ENCODE data around the gene WBP11.
"Not testable (repeated sequence)": the region's sequence is repeated elsewhere in the genome, so short reads cannot be mapped to it uniquely, and the experiment has no call there.

WBP11 gene

DNA sequence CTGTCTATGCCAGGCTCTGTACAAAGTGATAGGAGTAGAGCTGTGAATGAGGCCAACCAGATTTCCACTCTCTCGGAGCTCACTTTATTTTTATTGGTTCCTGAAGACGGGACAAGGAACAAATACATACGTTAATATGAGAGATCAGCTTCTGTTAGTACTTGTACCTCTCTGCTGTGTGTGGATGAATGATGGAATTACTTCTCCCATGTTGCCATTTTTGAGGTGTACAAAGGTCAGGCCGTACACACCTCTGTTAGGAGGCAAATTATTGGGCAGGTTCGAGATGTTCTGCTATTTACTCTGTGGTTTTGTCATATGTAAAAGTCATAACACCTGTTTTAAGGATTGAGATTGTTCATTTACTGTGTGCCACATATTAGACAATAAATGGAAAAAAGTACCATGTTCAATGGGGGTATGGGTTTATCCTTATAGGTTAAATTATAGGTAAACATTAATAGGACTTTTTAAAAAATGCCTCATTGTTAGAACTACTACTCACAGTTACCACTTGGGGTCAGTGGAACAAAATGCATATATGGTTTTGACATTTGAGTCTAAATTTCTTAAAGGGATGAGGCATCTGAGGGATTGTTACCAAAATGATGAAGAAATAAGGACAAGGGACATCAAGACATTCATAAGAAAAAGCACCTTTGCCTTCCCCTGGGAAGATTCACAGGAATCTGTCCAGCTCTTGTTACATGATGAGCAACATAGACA is 26.9 kb downstream of the WBP11 start:
- DNase-seq = peak; percentile 28
- in situ Hi-C loops (cut with HindIII; ENCODE audit: low pct_ligation_motif_present, low pct_unique_long_range_greater_than_20kb, low sequenced_read_pairs) = no loop called here

DNA sequence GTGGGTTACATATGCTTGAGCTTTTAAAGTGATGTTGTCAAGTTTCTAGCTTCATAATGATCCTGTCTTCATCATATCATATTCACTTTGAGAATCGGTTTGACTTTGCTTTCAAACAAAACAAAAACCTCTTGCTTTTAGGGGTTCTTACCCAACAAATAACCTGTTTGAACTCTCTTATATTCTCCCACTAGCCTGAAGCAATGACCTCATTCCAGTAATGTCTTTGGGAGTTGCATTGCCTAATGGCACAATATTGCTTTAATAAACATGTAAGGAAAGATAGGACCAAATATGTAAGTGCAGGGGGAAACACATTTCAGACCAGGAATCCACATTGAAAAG is 27.7 kb downstream of the WBP11 start:
- in situ Hi-C loops (cut with HindIII; ENCODE audit: low pct_ligation_motif_present, low pct_unique_long_range_greater_than_20kb, low sequenced_read_pairs) = no loop called here
- DNase-seq = peak; percentile 49

DNA sequence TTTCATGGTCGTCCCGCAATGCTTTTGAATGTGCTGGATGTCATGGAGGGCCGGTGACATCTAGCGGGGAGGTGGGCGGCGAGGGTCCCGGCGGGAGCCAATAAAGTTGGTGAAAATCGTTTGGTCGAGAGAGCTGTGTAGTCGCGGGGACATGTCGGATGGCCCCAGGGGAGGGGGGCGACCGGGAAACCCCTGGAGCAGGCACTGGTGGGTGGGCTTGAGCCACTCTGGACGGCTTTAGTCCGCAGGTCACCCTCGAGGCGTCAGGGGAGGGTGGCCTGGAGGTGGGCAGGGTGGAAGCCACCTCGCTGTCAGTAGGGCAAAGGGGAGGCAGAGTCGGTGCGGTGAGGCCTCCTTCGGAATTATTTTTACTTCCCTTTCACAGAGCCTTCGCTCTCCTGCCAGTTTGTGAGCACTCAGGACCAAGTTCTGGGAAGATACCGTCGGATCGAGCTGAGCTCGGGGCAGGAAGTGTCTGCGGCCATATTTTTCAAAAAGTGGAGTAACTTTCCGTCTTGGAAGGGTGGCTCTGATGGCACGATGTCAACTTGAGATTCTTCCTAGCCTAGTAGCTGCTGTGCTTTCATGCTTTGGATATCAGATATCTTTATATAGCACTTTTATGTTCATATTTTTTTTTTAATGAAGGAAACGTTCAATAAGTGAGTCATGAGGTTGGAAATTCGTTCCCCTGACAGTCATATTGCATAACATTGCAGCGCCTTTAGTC is 28.2 kb downstream of the WBP11 start:
- DNase-seq = peak; percentile 62
- in situ Hi-C loops (cut with HindIII; ENCODE audit: low pct_ligation_motif_present, low pct_unique_long_range_greater_than_20kb, low sequenced_read_pairs) = no loop called here

GRCh38 chr12:14774074-14774905 is 29.0 kb downstream of the WBP11 start:
- DNase-seq = peak; percentile 100
- in situ Hi-C loops (cut with HindIII; ENCODE audit: low pct_ligation_motif_present, low pct_unique_long_range_greater_than_20kb, low sequenced_read_pairs) = no loop called here

- DNase-seq = no peak
- in situ Hi-C loops (cut with HindIII; ENCODE audit: low pct_ligation_motif_present, low pct_unique_long_range_greater_than_20kb, low sequenced_read_pairs) = no loop called here
Measured at GRCh38 chr12:14773685-14774073, 29.6 kb downstream of the WBP11 start.

DNA sequence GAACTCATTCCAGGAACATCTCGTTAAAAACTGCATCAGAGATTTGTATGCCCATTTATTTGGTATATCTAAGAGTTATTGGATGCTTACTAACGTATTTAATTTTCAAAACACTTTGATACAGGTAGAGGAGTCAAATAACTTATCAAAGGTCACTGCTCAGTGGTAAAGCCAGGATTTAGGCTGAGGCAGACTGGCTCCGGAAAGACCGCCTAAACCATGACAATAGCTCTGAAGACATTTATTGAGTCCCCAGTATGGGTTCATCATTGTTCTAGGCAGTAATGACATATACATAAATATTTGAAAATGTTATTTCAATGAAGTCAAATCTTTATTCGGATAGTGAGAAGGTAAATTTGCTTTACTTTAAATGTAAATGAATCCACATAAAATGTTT is 30.3 kb downstream of the WBP11 start:
- DNase-seq = no peak
- in situ Hi-C loops (cut with HindIII; ENCODE audit: low pct_ligation_motif_present, low pct_unique_long_range_greater_than_20kb, low sequenced_read_pairs) = no loop called here

DNA sequence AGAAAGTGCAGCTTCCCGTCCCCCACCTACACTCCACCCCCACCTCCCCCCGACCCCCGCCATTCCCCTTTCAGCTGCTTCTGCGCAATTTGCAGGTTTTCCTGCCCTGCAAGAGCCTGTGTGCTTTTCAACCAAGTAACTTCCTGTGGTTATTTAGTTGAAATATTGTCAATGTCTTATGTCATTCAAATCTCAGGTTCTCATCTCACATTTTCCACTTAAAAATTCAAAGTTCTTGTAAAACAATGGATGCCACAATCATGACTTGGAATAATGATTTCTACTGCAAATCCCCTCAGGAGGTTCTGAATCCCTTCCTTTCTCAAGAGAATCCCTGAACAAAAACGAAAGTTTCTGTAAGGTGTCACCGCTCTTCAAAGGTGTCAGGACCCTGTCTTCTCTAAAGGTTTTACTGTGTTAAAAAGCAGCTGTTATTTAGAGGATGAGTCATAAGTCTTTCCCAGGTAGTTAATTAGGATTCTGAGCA is 31.6 kb downstream of the WBP11 start:
- in situ Hi-C loops (cut with HindIII; ENCODE audit: low pct_ligation_motif_present, low pct_unique_long_range_greater_than_20kb, low sequenced_read_pairs) = no loop called here
- peak; percentile 43 for DNase-seq

- in situ Hi-C loops (cut with HindIII; ENCODE audit: low pct_ligation_motif_present, low pct_unique_long_range_greater_than_20kb, low sequenced_read_pairs) = no loop called here
Measured at GRCh38 chr12:14770496-14771461, 32.5 kb downstream of the WBP11 start.

DNA sequence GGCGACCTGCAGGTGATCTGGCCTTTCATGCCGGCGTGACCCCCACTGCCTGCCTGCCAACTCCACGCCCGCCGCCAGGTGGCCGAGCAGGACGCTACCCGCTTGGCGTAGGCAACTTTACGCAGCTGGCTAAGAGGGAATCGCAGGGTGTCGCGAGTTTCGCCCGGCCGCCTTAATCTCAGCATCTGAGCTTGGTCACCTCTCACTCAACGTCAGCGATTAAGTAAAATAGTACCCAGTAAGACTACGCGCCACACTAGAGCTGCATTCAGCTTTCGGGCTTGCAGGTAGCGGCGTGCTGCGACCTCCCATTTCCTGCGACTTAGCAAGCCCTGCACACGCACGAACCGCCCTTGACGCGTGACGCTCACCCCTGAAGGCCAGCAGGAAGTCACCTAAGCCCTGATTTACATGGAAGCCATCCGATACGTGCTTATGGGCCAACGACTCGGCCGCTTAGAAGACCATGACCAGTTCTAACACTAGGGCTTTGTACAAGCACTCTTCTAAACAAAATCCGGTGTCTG is 33.2 kb downstream of the WBP11 start:
- in situ Hi-C loops (cut with HindIII; ENCODE audit: low pct_ligation_motif_present, low pct_unique_long_range_greater_than_20kb, low sequenced_read_pairs) = no loop called here
- DNase-seq = peak; percentile 92

More at GRCh38 chr12:14770496-14771461, 32.5 kb downstream of the WBP11 start:
- DNase-seq = peak; percentile 99

- in situ Hi-C loops (cut with HindIII; ENCODE audit: low pct_ligation_motif_present, low pct_unique_long_range_greater_than_20kb, low sequenced_read_pairs) = no loop called here
- peak; percentile 70 for DNase-seq
Measured at GRCh38 chr12:14769466-14769968, 33.8 kb downstream of the WBP11 start.

DNA sequence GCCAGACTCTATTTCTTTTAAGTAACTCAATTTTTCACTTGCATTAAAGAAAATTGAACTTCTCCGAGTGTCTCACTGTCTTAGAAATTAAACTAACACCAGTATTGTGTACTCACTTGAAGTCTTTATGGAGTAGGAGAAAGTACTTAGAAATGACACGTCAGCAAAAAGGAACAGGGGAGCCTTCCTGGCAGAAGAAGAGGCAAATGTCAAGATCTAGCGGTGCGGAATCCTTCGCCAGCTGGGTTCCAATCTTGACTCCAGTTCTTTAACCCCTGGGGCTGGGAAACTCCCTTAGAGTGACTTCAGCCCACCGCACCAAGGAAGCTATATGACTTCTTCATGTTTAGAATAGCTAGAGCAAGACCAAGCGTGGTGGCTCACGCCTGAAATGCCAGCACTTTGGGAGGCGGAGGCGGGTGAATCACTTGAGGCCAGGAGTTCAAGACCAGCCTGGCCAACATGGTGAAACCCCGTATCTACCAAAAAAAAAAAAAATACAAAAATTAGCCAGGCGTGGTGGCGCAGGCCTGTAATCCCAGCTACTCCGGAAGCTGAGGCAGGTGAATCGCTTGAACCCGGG is 34.4 kb downstream of the WBP11 start:
- in situ Hi-C loops (cut with HindIII; ENCODE audit: low pct_ligation_motif_present, low pct_unique_long_range_greater_than_20kb, low sequenced_read_pairs) = no loop called here
- peak; percentile 12 for DNase-seq

DNA sequence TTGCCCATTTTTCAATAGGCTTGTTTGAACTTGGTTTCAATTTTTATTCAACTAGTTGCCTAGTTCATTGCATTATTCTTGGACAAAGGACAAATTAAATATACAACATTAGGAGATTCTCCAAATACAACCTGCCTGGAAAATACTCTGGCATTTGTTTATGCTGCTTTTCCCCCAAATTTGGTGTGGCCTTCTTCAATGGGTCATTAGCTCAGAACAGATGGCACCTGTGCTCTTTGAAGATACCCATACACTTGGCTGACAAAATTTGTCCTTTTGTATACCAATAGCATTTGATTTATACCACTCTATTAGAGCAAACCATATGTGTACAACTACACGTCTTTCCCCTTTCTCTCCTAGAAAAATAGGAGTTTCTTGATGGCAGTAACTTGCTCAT is 35.7 kb downstream of the WBP11 start:
- no peak for DNase-seq
- in situ Hi-C loops (cut with HindIII; ENCODE audit: low pct_ligation_motif_present, low pct_unique_long_range_greater_than_20kb, low sequenced_read_pairs) = no loop called here

DNA sequence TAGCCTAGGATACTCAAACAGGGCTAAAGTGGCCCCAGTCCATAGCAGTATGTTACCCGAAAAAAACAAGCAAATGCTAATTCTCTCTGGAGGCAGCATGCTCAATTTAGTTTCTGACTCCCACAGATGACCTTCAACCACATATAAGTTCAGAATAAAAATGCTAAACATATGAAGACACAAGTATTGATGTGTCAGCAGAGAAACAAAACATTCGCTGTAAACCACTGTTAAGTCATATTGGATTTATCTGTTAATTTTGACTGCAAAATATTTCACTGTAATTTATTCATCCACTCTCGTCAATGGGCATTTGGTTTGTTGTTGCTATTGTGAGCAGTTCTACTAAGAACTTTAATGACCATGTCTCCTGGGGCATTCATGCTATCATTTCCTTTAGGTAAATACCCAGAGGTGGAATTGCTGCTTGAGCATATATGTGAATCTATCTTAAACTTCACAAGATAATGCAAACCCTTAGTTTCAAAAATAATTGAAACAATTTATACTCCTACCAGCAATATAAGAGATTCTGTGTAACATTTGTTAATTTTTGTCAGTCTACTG is 36.5 kb downstream of the WBP11 start:
- no peak for DNase-seq

GRCh38 chr12:14766020-14766419 is 37.3 kb downstream of the WBP11 start:
- DNase-seq; in situ Hi-C loops (cut with HindIII; ENCODE audit: low pct_ligation_motif_present, low pct_unique_long_range_greater_than_20kb, low sequenced_read_pairs): not testable (repeated sequence)

More for the DNA sequence above, 36.5 kb downstream of the WBP11 start:
- in situ Hi-C loops (cut with HindIII; ENCODE audit: low pct_ligation_motif_present, low pct_unique_long_range_greater_than_20kb, low sequenced_read_pairs) = no loop called here

DNA sequence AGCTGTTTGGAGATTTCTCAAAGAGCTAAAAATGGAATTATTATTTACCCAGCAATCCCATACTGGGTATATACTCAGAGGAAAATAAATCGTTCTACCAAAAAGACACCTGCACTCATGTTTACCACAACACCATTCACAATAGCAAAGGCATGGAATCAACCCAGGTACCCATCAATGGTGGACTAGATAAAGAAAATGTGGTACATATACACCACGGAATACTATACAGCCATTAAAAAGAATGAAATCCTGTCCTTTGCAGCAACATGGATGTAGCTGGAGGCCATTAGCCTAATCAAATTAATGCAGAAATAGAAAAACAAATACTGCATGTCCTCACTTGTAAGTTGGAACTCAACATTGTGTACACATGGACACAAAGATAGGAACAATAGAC is 37.9 kb downstream of the WBP11 start:
- no peak for DNase-seq
- in situ Hi-C loops (cut with HindIII; ENCODE audit: low pct_ligation_motif_present, low pct_unique_long_range_greater_than_20kb, low sequenced_read_pairs) = no loop called here

GRCh38 chr12:14759711-14760280 is 43.5 kb downstream of the WBP11 start:
- in situ Hi-C loops (cut with HindIII; ENCODE audit: low pct_ligation_motif_present, low pct_unique_long_range_greater_than_20kb, low sequenced_read_pairs) = not testable (repeated sequence)

More at GRCh38 chr12:14759711-14760280, 43.5 kb downstream of the WBP11 start:
- not testable (repeated sequence) for DNase-seq
